GM21526 (cell line): Measurements from ENCODE around the gene TCAP.
"Not testable (repeated sequence)": the region's sequence is repeated elsewhere in the genome, so short reads cannot be mapped to it uniquely, and the experiment has no call there.

Experiments
- ATAC-seq: cut with Tn5 transposase; IDR thresholded peaks from one replicate; pipeline ENCODE4 v1.9.1; 2021; ENCODE audit warnings: moderate library complexity; ENCODE audit not compliant: unreplicated experiment, low FRiP score

TCAP gene

DNA sequence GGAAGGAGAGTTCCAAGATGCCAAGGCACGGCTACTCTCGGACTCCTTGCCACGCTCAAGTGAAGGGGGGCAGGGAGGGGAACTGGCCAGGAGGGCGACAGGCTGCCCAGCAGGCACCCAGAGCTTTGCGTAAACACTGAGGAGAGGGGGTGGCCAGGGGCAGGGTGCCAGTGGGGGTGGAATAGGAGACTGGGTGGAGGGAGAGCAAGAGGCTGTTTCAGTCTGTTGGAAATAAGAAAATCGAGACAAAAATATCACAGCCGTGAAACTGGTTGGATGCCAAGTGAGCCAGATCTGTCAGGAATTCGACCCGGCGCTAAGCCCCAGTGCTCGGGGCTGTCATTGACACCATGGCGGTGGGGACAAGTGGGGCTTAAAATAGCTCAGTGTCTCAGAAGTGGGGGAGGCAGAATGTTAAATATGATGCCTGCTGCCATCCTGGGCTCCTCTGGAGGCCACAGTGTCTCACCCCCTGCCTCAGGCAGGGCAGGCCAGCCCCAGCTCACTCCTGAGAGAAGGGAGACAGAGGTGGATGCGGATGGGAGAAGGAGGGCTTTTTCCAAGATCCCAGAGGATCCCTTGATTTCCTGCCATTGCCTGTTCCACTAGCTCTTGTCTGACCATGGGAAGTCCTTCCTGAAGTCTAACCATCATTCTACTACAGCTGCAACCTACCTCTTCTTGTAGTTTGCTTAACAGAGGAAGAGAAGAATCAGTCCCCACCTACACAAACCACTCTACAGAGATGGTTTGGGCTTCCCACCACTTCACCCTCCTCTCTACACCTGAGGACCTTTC lies 12.6 kb downstream of the TCAP start:
- ATAC-seq = no peak

DNA sequence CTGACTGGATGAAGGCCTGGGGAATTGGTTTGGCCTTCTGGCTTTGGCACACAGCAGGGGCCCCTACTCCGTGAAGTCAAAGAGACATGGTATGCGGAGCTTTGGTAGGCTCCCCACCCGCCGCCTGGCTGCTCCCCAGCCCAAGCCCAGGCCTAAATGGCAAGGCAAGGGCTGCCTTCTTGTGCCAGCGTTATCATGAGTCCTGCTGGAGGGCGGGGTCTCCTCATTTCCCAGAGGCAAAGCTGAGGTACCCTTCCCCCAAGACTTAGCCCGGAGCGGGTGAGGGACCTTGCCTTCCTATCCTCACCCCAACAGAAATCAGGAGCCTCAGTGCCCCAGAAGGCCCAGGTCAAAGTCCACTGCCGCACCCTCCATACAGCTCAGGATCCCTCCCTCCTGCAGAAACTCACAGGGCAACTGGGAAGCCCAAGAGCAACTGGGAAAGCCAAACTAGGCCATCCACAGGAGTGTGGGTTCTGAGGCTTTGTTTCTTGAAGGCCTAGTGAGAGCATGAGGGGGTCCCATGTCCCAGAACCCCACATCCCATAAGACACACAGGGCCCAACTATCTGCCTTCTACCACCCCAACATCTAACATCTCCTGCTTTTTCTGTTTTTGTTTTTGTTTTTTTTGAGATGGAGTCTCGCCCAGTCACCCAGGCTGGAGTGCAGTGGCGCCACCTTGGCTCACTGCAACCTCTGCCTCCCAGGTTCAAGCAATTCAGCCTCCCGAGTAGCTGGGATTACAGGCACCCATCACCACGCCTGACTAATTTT lies 13.4 kb downstream of the TCAP start:
- no peak for ATAC-seq

DNA sequence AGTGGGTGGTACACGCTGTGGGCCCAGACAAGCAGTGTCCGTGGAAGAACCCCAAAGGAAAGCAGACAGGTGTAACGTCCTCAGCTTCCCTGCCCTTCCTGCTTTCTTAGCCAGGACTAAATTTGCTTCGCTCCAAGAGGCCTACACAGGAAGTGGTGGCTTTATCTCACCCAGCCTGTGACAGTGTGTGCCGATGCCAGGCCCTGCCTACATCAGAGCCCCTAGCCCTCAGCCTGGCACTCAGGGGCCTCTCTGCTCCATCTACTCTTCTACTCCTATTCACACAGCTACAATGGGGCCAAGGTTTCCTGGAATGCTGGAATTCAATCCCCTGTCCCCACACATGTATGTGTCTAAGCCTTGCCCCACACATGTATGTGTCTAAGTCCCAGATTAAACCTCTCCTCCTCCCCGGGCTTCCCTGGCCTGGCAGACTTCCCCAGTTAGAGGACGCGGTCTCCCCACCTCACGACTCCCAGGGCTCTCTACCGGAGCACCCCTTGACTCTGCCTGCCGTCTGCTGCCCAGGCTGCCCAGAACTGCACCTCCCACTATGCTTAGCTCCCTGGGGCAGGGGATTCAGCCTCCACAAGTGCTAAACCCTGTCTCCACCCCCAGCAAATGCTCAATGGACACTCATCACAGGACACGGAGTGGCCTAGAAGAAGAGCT lies 14.5 kb downstream of the TCAP start:
- ATAC-seq = no peak

DNA sequence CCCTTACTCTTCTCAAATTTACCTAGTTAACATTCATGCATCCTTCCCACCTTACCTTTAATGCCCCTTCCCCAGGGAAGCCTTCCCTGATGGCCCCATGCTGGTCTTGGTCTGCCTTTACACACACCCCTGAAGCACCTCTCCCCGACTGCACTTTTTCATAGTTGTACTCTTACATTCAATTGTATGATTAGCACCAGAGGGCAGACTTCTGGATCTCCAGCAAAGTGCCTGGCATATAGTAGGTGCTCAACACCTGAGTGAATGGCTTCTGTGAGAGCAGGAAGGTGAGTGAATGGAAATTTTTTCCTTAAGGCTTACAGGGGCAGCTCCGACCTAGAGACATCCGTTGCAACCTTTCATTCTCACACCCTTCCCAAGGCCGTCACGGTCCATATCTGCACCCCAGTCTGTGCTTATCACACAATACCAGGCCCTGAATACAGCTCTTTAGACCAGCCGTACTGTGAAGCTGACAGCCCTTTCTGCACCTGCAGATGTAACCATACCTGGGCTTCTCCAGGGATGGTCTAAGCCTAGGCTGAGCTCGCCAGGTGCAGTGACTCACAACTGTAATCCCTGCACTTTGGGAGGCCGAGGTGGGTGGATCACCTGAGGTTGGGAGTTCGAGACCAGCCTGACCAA lies 18.3 kb downstream of the TCAP start:
- no peak for ATAC-seq

DNA sequence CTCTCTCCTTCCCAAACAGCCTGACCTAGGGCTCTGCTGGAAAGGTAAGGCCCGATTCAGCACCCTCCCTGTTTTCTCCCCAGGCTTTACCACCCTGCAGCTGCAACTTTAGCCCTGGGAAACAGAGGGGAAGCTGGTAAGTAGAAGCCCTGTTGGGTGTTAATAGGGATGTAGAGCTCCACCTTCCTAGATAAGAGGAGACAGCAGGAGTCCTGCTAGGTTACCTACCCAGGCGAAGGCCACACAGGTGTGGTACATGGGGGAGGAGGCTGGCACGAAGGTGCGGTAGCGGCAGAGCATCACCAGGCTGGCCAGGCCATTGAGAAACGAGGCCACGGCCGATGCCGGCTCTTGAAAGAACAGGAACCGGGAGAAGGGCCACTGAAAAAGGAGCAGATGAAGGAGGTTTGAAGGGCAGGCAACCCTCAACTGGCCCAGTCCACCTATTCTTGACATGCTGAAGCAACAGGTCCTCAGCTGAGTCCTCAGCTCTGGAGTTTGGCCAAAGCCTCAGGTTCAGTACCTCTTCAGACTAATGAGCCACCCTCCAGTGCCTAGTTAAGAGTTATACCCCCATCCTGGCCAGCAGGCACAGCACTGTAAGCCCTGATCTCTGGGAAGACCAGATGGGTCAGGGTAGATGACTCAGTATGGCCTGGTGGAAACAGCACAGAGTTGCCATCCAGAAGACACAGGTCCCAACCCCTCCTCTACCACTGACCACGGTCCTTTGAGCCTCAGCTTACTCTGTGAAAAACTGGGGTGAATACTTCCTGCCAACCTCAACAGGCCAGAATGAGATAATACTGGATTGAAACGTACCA lies 19.4 kb downstream of the TCAP start:
- ATAC-seq = no peak

DNA sequence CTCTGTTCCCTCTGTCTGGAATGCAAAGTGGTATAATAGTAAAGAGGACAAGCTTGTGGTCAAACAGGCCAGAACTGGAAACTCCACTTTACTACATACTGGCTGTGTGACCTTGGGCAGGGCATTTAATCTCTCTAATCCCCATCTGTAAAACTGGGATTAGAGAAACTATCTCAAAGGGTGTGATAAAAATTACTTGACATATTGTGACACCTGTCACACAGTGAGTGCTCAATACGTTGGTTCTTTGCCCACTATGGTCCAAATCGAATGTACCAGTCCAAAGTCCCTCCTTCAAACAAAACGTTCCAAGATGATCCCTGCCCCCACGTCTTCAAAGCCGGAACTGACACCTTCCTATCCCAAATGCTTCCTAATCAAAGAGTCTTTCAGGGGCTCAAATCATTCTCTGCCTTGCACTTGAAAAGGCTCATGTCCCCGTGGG lies 22.0 kb downstream of the TCAP start:
- no peak for ATAC-seq

DNA sequence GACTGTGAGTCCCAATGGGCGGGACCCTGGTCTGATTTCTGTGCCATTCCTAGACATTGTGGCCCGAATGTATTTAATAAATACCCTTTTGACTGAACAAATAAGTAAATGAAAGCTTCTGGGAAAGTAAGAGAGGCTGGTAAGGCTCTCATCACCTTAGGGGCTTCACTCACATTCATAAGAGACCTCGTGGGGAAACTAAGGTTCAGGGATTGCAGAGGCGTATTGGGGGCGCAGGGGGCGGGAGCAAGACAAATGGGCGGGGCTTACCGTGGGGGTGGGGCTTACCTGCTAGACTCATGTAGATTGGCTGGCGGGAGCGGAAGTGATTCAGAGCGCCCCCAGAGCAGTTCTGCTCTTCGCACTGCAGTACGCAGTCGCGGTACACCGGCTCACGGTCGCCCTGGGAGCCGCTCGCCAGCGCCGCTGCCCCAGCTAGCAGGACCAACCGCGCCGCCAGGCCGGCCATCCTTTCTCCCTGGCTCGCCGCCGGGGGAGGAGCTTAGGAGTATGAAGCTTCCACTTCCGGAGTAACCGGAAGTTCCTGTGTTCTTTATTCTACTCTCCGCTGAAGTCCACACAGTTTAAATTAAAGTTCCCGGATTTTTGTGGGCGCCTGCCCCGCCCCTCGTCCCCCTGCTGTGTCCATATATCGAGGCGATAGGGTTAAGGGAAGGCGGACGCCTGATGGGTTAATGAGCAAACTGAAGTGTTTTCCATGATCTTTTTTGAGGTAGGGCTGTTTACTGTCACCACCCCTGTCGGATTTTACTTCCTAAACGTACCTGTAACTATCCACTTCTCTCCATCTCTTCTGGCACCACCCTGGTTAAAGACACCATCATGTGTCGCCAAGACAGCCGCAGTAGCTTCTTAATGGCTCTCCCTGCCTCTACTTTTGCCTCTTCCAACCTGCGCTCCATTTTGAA lies 22.7 kb downstream of the TCAP start, which contains the start of gene PGAP3:
PGAP3 (minus strand) TSS at position 512 of the 929 bp plus-strand sequence; CDS start at position 469, 43 bp downstream.
- ATAC-seq = peak; percentile 70

DNA sequence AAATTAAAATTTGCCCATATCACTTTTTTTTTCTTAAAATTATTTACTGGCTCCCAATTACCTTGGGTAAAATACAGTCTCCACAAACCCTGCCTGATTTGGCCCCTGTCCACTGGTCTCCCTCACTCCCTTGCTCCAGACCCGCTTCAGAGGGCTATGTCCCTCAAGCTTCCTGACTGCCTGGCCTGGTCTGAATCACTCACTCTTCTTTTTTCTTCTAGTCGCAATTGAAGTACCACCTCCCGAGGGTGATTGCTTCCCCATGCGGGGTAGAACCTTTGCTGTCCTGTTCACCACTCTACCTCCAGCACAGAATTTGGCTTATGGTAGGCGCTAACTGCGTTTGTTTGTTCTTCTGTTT lies 23.3 kb downstream of the TCAP start:
- no peak for ATAC-seq

DNA sequence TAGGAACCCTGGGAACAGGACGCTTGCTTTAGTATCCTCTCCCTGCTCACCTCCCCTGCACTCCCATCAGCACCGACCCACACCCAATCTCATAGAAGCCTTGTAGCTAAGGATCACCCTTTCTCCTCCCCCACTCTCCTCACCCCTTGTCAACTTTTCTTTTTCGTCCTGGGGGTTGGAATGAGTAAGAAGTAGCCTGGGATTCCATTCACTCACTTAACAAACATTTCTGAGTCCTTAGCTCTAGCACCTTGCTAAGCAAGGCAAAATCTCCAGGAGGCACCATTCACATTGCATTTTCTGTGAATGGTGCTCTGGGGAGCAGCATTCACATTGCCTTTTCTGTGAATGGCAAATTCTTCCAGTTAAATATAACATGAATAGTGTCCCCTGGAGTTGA lies 23.8 kb downstream of the TCAP start:
- ATAC-seq = no peak

DNA sequence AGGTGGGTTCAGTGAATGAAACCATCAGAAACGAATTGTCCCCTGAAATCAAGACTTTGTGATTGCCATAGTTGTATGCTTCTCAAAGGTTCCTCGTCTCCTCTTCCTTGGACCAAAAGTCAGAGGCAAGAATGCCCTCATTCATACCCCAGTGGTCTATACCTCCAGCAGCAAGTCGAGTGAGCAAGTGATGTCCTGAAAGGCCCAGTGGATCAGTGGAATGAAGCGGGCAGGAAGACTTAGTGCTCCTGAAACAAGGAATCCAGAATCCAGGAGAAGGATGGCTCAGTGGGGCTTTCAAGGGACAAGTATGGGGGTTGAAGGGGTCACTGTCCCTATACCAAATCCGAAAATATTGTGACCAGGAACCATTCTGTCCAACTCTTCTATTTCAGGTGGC lies 29.4 kb downstream of the TCAP start:
- ATAC-seq = no peak

DNA sequence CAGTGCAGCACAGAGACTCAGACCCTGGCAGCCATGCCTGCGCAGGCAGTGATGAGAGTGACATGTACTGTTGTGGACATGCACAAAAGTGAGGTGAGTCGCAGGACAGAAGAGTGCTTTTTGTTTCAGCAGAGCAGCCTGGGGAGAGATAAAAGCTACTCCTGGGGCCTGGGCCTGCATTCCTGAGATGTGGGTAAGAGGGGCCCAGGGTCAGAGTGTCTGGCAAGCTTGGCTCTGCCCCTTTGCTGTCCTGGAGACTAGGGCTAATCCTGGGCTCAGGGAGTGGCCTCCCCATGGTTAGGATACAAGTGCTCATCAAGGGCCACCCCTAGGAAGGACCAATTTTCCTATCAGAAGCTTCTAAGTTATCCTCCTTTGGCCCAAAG lies 29.9 kb downstream of the TCAP start:
- no peak for ATAC-seq

DNA sequence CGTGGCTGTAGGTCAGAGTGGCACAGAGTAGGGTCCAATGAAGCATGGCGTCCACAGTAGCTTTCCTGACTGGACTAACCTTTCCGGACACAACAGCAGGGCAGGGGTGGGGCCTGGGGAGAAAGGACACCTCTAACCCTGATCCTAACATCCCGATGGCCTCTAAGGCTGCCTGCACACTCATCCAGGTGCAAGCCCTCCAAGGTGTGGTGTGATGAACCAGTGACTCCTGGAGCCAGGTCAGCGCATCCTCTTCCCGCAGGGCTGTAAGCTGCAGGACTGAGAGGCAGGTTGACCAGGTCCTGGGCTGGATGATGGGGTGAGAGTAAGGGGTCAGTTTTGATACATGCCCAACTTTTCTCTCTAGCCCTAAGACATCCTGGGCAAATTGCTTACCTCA lies 31.6 kb downstream of the TCAP start:
- ATAC-seq = no peak

DNA sequence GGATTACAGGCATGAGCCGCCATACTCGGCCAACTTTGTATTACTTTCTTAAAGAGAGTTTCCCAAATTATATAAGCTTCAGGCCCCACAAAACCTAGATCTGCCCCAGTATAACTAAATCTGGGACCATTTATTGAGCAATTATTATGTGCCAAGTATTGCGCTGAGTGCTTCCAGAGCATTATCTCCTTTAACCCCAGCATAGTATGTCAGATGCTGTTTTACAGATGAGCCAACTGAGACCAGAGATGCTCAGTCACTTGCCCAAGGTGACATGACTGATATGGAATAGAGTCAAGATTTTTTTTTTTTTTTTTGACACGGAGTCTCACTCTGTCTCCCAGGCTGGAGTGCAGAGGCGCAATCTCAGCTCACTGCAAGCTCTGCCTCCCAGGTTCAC lies 32.8 kb downstream of the TCAP start:
- no peak for ATAC-seq

DNA sequence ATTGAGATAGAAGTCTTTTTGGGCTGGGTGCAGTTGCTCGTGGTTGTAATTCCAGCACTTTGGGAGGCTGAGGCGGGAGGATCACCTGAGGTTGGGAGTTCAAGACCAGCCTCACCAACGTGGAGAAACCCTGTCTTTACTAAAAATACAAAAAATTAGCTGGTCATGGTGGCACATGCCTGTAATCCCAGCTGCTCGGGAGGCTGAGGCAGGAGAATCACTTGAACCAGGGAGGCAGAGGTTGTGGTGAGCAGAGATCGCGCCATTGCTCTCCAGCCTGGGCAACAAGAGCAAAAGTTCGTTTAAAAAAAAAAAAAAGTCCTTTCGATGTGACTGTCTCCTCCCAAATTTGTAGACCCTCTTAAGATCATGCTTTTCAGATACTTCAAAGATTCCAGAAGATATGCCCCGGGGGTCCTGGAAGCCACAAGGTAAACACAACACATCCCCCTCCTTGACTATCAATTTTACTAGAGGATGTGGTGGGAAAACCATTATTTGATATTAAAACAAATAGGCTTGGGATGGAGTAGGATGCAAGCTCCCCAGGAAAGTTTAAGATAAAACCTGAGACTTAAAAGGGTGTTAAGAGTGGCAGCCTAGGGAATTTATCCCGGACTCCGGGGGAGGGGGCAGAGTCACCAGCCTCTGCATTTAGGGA lies 34.1 kb downstream of the TCAP start:
- ATAC-seq = not testable (repeated sequence)

DNA sequence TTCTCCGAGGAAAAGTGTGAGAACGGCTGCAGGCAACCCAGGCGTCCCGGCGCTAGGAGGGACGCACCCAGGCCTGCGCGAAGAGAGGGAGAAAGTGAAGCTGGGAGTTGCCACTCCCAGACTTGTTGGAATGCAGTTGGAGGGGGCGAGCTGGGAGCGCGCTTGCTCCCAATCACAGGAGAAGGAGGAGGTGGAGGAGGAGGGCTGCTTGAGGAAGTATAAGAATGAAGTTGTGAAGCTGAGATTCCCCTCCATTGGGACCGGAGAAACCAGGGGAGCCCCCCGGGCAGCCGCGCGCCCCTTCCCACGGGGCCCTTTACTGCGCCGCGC lies 34.6 kb downstream of the TCAP start, which contains the start of gene ERBB2:
ERBB2 (plus strand) TSS at position 247 of the 330 bp plus-strand sequence. CDS start 175 bp downstream, outside the sequence.
- ATAC-seq = no peak

DNA sequence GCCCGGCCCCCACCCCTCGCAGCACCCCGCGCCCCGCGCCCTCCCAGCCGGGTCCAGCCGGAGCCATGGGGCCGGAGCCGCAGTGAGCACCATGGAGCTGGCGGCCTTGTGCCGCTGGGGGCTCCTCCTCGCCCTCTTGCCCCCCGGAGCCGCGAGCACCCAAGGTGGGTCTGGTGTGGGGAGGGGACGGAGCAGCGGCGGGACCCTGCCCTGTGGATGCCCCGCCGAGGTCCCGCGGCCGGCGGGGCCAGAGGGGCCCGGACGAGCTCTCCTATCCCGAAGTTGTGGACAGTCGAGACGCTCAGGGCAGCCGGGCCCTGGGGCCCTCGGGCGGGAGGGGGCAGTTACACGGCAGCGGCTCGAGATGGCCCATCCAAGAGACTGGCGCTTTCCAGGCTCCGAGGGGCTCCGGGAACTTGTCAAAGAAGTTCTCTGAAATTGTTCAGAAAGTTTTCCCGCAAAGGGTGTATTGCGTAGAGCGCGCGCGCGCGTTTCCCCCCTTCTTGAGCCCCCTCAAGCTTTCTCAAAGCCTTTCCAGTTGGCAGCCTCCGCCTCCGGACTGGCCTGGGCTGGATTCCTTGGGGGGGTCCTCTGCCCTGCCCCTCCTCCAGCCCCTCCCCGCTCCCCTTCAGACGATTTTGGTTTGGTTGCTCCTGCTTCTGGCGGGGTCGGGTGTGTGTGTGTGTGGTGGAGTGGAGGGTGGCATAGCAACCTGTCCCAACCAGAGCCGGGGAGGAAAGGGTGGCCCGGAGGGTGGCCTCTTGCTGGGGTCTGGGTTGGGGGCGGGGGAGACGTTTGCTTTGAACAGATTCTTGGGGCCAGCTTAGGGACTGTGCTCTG lies 35.2 kb downstream of the TCAP start:
- no peak for ATAC-seq

DNA sequence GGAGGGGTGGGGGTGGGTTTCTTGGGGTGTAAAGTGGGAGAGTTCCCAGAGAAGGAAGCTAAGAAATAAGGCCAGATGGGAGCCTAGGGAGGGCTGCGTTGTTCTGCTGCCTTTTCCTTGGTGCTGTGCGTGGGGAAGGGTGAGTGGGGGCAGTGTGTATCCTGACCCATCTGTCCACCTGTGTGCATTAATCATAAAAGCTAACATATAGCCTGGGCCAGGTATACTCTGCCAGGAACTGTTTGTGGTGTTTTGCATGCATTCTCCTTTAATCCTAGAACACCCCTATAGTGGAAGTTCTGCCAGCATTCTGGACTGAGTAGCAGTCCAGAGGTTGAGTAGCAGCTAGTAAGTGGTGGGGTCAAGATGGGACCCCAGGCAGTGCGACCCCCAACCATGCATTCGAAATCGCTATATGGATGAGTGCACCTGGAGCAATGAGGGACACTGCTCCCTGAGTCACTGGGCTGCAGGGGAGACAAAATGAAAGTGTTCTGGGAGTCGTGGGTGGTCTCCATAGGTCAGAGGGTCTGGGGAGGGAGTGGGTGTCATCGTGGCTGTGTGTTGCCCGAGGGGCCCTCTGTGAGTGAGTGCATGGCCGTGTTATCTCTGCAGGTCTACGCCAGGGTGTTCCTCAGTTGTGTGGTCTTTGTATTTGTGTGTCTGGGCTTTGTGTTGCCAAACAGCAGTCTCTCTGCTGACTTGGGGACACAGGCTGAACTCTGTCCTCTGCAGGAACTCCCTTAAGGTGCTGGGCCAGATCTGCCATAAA lies 36.0 kb downstream of the TCAP start:
- no peak for ATAC-seq
